Upper lobe of left lung (tissue), 4 donors: ENCODE data around the gene PNLIPRP2.

ENCODE experiments used
- EP300 ChIP-seq, 4 donors: sonication (generic); formaldehyde crosslinking; IDR thresholded peaks; one replicate each; pipeline ENCODE4 v1.5.1; 2017; ENCODE audit warnings: antibody characterized with exemption in 4 of 4, control low read depth in 2 of 4
- POLR2A ChIP-seq, 4 donors: fragments of 450-650 bp; IDR thresholded peaks; one replicate each; pipeline ENCODE4 v1.5.1; 2016 to 2017; ENCODE audit warnings: antibody characterized with exemption in 4 of 4, mild to moderate bottlenecking in 2 of 4
- TF ChIP-seq, protein P1 (sequence below), 6 experiments: fragments of 450-650 bp in 4 of 6; fragments of 200-600 bp in 2 of 6; sonication (generic) in 2 of 6; IDR thresholded peaks; one replicate each; pipeline ENCODE4 v1.5.1; 2016 to 2019; ENCODE audit warnings: antibody characterized with exemption in 6 of 6

- TF ChIP-seq, protein P1, sequence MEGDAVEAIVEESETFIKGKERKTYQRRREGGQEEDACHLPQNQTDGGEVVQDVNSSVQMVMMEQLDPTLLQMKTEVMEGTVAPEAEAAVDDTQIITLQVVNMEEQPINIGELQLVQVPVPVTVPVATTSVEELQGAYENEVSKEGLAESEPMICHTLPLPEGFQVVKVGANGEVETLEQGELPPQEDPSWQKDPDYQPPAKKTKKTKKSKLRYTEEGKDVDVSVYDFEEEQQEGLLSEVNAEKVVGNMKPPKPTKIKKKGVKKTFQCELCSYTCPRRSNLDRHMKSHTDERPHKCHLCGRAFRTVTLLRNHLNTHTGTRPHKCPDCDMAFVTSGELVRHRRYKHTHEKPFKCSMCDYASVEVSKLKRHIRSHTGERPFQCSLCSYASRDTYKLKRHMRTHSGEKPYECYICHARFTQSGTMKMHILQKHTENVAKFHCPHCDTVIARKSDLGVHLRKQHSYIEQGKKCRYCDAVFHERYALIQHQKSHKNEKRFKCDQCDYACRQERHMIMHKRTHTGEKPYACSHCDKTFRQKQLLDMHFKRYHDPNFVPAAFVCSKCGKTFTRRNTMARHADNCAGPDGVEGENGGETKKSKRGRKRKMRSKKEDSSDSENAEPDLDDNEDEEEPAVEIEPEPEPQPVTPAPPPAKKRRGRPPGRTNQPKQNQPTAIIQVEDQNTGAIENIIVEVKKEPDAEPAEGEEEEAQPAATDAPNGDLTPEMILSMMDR (IDR thresholded peaks at IDR 0.05): no peak
- TF ChIP-seq EP300 (IDR thresholded peaks at IDR 0.05) (no peak), POLR2A (IDR thresholded peaks at IDR 0.05) (no peak)
Measured at GRCh38 chr10:116633216-116633600, 12.5 kb downstream of the PNLIPRP2 start.
